ENCODE data around the gene LCK. TPM values are rescaled to one million over a fixed set of nuclear protein-coding genes. Genes with fewer than 3 reads are reported as not detected.

LCK gene
- total RNA-seq, 1 experiment from 2014 or later = 37.6 TPM

DNA sequence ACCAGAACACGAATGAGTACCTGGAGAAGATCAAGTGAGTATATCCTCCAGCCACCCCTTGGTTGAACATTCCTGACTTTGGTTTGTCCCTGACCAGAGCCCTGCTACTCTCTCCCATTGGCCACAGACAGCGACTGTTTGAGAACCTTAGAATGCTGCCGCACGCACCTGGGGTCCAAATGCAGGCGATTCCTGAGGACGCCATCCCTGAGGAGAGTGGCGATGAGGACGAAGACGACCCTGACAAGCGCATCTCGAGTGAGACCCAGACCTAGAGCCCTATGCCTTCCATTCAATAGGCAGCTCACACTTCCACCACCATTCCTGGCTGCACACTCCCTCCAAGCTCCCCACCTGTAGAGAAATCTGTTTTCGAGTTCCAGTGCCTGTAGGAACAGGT lies 80.5 kb downstream of the LCK start:
- Histone ChIP-seq H2BK20ac (ENCODE audit: low read depth, low read length, poor library complexity, severe bottlenecking) (no peak overlapping the region), H2BK15ac (ENCODE audit: low read depth, low read length) (no peak overlapping the region), H2BK12ac (ENCODE audit: insufficient read length, low read depth, low read length) (no peak overlapping the region), H3K23ac (ENCODE audit: insufficient read length, low read depth, low read length) (no peak overlapping the region), H3K27ac (ENCODE audit: insufficient read length, low read depth, low read length) (no peak overlapping the region), H3K4ac (ENCODE audit: low read depth, low read length) (no peak overlapping the region), H3T11ph (ENCODE audit: low read length) (no peak overlapping the region), H3K56ac (ENCODE audit: insufficient read length, low read depth, low read length) (no peak overlapping the region), H2BK120ac (ENCODE audit: low read depth, low read length, poor library complexity, severe bottlenecking) (no peak overlapping the region), H4K8ac (replicated peaks; ENCODE audit: insufficient read length, low read depth, low read length) (no peak overlapping the region), H2AK5ac (ENCODE audit: insufficient read length, low read length) (no peak overlapping the region), H3K9ac (ENCODE audit: extremely low read depth, insufficient read length, low read length) (no peak overlapping the region), H3K14ac (ENCODE audit: insufficient read depth, low read length) (no peak overlapping the region), H3K9me3 (ENCODE audit: control insufficient read depth, low read depth, low read length) (no peaks in the 10 kb centered on the region), H4K91ac (ENCODE audit: insufficient read length, low read depth, low read length) (no peak overlapping the region), H3K79me1 (ENCODE audit: insufficient read depth, low read depth, low read length, poor library complexity, severe bottlenecking) (no peaks in the 10 kb centered on the region), H3K79me2 (ENCODE audit: insufficient read depth, low read length) (peaks cover 6% of the 10 kb centered on the region; the same call in 1 of the 2 replicates), H2BK5ac (ENCODE audit: insufficient read length, low read length) (no peak overlapping the region), H3K27me3 (ENCODE audit: insufficient read depth, low read length) (no peaks in the 10 kb centered on the region; the same call in 1 of the 2 replicates), H4K20me1 (ENCODE audit: control insufficient read depth, insufficient read depth, insufficient read length) (no peaks in the 10 kb centered on the region), H3K23me2 (ENCODE audit: insufficient read length, low read depth, low read length, poor library complexity, severe bottlenecking) (peaks cover 11% of the 10 kb centered on the region), H3K4me1 (ENCODE audit: insufficient read depth, low read length) (peaks cover 3% of the 10 kb centered on the region; the same call in 1 of the 2 replicates), H4K5ac (ENCODE audit: insufficient read length, low read depth, low read length) (no peak overlapping the region), H3K18ac (ENCODE audit: insufficient read length, low read depth, low read length) (no peak overlapping the region), H2AFZ (ENCODE audit: low read length) (no peak overlapping the region), H3K4me2 (ENCODE audit: insufficient read depth, insufficient read length, low read length) (no peak overlapping the region)
- DNase-seq = no peak
- H3K27ac Mint-ChIP-seq = peak overlapping the region; percentile 34 to 93 (median 91); a peak in 5 of 7 replicates
- no peaks in the 10 kb centered on the region; a peak in 1 of 5 replicates for H3K9me3 Mint-ChIP-seq
- no CpG with 5 or more reads among the region's 12 CpGs for WGBS (ENCODE audit: extremely low coverage, insufficient read length, low lambda C conversion rate)
- TF ChIP-seq, protein P1, sequence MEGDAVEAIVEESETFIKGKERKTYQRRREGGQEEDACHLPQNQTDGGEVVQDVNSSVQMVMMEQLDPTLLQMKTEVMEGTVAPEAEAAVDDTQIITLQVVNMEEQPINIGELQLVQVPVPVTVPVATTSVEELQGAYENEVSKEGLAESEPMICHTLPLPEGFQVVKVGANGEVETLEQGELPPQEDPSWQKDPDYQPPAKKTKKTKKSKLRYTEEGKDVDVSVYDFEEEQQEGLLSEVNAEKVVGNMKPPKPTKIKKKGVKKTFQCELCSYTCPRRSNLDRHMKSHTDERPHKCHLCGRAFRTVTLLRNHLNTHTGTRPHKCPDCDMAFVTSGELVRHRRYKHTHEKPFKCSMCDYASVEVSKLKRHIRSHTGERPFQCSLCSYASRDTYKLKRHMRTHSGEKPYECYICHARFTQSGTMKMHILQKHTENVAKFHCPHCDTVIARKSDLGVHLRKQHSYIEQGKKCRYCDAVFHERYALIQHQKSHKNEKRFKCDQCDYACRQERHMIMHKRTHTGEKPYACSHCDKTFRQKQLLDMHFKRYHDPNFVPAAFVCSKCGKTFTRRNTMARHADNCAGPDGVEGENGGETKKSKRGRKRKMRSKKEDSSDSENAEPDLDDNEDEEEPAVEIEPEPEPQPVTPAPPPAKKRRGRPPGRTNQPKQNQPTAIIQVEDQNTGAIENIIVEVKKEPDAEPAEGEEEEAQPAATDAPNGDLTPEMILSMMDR (conservative IDR thresholded peaks at IDR 0.05) = no peak
- H3K4me1 Mint-ChIP-seq = peaks cover 24 to 34% of the 10 kb centered on the region in 2 experiments
- no peak overlapping the region for H3K4me3 Mint-ChIP-seq
- peaks cover 6% of the 10 kb centered on the region for H3K27me3 Mint-ChIP-seq (ENCODE audit: low read depth)
- peaks cover 41 to 84% (median 72%) of the 10 kb centered on the region in 3 experiments for H3K36me3 Mint-ChIP-seq (ENCODE audit: insufficient read depth in 1 of 3, low read depth in 3 of 3)

Data from H9 (cell line).